Amniotic stem cell (primary cell): ENCODE data around the gene SELENOW.
"Not testable (repeated sequence)": the region's sequence is repeated elsewhere in the genome, so short reads cannot be mapped to it uniquely, and the experiment has no call there.

Experiments
- DNase-seq: peaks from one replicate; lab custom pipeline; 2025; lab: John Stamatoyannopoulos, UW

The SELENOW gene

DNA sequence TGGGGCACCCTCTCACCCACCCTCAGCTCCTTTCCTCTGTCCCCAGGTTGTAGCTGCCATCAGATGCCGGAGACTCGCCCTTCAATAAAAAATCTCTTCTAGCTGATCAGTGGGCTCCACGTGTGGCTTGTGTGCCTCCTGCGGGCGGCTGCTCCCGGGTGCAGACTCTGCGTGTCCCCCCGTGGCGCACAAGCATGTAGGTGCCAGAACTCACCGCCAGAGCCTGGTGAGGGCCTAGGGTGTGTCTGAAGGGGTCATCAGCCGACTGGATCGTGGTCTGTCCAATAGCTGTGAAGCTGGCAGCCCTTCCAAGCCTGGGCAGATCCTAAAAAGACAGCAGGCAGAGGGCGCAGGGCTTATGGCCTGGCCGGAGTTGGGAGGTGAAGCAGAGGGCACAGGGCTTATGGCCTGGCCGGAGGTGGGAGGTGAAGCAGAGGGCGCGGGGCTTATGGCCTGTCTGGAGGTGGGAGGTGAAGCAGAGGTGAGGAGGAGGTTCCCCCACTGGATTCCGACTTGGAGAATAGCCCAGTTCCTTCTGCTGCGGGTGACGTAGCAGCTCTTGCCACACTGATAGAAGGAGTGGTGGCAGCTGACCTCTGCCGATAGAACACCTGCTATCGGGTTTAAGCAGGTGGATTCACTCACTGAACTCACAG lies 21.4 kb upstream of the SELENOW start:
- DNase-seq = no peak

DNA sequence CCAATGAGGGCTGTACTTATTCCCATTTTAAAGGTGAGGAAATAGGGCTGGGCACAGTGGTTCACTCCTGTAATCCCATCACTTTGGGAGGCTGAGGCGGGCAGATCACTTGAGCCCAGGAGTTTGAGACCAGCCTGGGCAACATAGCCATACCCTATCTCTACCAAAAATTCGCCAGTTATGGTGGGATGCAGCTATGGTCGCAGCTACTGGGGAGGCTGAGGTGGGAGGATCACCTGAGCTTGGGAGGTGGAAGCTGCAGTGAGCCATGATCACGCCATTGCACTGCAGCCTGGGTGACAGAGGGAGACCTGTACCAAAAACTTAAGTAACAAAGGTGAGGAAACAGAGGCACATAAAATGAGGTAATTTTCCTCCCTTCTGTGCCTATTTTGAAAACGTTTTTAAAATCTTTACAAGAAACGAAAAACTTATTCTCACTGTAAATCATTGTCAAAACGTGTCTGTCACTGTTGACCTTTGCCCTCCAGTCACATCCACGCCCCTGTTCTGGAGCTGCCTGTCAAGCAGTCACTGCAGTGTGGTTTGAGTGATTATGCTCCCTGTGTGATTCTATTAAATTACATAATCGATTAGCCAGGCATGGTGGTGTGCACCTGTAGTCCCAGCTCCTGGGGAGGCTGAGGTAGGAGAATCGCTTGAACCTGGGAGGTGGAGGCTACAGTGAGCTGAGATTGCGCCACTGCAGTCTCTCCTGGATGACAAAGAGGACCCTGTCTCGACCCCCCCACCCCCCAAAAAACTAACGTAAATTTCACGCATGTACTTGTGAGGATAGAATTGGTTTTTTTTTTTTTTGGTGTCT lies 20.7 kb upstream of the SELENOW start:
- no peak for DNase-seq

DNA sequence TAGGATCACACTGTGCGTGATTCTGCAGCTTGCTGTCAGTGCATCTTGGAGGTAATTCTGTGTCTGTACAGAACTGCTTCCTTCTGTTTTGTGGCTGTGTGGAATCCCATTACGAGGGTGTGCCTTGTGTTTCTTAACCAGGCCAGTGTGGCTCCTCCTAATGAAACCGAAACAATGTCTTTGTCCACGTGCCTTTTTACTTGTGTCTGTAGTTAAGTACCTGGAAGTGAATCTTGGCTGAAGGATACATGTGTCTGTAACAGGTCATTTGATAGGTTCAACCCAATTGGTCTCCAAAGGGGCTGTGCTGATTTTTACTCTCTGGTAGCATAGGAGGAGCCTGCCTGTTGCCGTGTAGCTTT lies 20.1 kb upstream of the SELENOW start:
- DNase-seq = no peak

DNA sequence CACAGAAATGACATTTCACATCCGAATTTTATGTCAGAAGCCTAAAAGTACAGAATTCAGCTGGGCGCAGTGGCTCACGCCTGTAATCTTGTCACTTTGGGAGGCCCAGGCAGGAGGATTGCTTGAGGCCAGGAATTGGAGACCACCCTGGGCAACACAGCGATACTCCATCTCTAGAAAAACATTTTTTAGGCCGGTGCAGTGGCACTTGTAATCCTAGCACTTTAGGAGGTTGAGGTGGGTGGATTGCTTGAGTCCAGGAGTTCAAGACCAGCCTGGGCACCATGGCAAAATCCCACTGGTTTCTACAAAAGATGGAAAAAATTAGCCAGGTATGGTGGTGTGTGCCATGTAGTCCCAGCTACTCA lies 17.9 kb upstream of the SELENOW start:
- DNase-seq = no peak

DNA sequence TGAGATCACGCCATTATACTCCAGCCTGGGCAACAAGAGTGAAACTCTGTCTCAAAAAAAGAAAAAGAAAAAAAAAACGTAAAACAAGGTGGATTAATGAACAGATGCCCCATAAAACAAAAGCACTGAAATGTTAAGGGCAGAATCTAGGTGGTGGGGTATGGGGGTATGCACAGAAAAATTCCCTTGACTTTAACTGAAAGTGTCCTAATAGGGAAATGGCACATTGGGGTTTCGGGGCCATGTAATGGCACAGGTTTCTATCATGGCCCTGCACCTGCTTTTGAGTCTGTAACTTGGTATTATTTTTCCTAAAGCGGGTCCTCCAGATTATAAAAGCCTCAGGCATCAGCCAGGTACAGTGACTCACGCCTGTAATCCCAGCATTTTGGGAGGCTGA lies 16.9 kb upstream of the SELENOW start:
- DNase-seq = no peak

DNA sequence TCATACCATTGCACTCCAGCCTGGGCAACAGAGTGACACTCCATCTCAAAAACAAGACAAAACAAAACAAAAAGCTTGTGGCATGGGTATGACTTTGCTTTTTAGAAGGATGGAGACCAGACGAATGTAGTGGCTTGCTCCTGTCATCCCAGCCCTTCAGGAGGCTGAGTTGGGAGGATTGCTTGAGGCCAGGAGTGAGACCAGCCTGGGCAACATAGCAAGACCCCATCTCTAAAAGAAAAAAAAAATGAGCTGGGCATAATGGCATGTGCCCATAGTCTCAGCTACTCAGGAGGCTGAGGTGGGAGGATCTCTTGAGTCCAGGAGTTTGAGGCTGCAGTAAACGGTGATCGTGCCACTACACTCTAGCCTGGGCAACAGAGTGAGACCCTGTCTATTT lies 16.4 kb upstream of the SELENOW start:
- no peak for DNase-seq

DNA sequence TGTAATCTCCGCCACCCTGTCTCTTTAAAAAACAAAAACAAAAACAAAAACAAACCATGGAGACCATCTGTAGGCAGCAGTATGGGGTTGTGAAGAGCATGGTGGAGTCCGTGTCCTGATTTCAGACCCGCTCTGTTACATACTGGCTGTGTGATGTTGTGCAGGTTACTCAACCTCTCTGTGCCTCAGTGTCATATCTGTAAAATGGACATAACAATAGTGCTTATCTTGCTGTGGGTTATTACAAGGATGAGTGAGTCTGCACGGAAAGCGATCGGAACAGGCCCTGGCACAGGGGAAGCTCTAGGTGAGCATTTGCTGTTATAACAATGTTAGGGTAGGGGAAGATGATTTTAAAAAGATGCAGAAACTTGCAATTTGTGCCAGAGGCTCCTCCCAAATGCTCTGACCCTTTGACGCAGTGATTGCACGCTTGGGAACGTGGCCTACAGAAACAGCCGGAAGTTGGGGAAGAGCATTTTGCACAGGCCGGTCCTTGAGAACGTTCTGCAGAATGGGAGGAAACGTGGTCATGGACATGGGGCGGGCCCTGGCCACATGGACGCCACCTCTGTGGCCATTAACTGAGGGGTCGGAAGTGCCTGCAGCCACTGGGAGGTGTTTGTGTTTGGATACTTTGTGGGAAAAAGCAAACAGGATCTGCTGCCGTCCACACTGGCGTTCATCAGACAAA lies 15.7 kb upstream of the SELENOW start:
- no peak for DNase-seq

DNA sequence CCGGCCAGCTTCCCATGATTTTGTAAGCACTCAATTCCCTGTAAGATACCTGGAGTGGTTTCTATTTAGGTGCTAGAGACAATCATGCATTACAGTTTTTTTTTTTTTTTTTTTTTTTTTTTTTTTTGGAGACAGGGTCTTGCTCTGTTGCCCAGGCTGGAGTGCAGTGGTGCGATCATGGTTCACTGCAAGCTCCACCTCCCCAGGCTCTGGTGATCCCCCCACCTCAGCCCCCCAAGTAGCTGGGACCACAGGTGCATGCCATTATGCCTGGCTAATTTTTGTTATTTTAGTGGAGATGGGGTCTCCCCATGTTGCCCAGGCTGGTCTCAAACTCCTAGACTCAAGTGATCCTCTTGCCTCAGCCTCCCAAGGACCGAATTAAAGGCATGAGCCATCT lies 13.8 kb upstream of the SELENOW start:
- not testable (repeated sequence) for DNase-seq

DNA sequence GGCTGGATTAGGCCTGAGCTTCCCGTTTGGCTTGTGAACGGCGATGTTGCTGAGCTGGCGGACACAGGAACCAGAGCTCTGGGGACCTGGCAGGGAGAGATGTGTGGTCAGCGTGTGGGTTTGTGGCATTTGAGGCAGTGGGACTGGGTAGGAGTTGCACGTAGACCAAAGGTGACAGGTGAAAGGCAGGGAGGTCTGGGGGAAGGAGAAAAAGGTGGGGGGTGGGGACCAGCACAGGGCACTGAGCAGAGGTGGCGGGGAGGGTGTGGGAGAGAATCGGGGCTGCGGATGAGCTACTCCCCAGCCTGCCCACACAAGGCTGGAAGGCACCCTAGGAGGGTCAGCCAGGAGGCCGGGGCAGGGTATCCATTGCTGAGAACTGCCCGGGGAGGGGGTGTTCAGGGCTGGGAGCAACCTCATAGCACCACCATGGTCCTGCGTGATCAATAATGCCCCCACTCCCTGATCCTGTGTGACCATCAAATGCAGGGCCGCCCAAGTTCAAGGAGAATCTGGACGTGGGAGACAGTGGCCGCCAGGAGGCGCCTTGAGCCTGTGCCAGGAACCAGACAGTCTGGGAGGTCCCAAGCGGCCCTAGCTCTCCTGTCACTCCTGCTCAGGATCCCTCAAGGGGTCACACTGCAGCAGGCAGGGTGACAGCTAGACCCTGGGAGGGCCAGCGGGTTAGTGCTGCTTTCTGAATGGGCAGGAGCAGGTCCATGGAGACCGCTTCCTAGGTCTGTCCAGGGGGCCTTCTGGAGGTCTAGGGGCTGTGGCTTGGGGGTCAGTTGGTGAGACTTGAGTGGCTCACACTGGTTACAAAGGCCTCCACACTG lies 12.8 kb upstream of the SELENOW start:
- peak; percentile 16 for DNase-seq

DNA sequence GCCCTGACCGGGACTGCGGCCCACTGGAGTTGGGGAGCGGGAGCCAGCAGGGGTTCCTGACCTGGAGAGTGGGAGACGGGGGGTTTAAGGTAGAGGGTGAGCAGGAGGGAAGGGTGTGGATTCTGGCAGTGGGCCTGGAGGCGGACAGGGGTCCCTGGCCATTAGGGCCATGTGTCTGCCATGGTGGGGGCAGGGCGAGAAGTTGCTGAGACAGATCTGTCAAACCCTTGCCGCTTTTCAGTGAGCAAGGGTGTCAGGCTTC lies 12.2 kb upstream of the SELENOW start:
- DNase-seq = no peak

DNA sequence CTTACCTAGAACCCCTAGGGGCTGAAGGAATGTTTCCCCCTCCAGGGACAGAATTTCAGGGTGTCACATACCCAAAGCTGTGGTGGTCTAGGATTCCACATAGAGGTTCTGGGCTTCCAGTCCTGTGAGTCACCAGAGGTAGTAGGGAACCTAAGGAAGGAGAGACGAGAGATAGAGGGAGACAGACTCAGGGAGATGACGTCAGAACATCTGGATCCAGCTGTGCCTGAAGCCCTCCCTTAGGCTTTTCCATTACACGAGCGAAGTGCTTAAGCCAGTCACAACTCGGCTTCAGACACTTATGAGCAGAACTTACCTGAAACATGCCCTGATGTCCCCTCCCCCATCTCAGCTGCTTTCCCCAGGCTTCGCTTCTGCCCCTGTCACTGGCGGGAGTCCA lies 11.8 kb upstream of the SELENOW start:
- no peak for DNase-seq

DNA sequence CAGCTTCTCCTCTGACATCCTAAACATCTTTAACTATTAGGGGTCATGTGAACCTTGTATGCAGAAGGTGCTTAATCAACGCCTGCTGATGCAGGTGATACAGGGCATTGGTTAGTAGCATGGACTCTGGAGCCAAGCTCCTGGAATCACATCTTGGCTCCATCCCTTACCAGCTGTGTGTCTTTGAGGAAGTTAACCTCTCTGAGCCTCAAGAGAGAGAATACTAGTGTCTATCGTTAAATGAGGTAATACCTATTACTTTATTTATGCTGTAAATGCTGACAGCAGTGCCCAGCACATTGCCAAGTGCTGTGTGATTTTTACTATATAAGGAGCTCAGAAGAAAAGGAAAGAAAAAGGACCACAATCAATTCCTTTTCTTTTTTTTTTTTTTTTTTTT lies 11.2 kb upstream of the SELENOW start:
- no peak for DNase-seq

DNA sequence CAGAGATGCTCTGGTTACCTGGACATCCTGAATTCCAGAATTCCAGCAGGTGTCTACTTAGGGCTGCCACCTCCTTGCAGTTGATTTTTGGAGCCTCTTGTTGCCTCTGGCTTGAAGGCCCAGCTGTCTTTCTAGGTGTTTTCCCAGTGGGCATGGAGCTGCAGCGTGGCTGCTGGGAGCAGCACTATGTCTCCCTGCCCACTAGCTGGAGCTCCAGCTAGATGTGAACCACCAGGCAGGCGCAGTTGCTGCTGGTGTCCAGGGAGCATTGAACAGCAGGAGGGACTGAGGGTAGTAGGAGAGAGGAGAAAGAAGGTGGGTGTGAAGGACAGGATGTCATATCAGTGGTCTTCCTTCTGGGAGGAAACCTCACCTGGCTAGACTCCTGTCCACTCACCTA lies 9.9 kb upstream of the SELENOW start:
- DNase-seq = no peak

DNA sequence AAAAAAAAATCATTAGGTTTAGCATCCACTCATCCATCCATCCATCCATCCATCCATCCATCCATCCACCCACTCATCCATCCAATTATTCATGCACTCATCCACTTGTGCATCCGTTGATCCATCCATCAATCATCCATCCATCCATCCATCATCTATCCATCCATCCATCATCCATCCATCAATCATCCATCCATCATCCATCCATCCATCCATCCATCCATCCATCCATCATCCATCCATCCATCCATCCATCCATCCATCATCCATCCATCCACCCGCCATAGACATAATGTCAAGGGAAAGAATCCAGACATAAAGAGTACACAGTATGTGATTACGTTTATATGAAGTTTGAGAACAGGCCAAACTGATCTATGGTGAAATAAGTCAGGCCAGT lies 9.0 kb upstream of the SELENOW start:
- no peak for DNase-seq

DNA sequence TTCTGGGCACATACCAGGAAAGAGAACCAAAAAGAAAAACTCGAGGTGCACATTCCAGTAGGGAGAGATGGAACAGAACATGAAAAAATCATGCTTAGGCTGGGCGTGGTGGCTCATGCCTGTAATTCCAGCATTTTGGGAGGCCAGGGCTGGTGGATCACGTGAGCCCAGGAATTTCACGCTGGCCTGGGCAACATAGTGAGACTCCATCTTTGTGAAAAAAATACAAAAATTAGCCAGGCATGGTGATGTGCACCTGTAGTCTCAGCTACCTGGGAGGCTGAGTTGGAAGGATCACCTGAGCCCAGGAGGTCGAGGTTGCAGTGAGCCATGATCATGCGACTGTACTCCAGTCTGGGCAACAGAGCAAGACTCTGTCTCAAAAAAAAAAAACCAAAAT lies 7.2 kb upstream of the SELENOW start:
- DNase-seq = not testable (repeated sequence)

DNA sequence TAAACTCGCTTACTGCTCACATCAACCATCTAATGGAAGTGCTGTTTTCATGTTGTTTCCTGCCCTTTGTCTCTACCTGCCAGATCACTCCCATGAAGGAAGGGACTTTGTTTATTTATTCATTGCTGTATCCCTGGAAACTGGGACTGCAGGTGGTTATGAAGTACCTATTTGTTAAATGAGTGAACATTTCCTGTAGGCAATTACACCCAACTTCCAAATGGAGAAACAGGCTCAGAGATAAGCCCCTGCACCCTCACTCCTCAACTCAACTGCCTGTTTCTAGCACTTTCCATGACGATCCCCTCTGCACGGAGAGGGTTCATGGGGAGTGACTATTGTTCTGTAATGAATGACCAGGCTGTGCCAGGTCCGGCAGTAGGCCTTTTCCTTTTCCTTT lies 1.9 kb upstream of the SELENOW start:
- DNase-seq = no peak

DNA sequence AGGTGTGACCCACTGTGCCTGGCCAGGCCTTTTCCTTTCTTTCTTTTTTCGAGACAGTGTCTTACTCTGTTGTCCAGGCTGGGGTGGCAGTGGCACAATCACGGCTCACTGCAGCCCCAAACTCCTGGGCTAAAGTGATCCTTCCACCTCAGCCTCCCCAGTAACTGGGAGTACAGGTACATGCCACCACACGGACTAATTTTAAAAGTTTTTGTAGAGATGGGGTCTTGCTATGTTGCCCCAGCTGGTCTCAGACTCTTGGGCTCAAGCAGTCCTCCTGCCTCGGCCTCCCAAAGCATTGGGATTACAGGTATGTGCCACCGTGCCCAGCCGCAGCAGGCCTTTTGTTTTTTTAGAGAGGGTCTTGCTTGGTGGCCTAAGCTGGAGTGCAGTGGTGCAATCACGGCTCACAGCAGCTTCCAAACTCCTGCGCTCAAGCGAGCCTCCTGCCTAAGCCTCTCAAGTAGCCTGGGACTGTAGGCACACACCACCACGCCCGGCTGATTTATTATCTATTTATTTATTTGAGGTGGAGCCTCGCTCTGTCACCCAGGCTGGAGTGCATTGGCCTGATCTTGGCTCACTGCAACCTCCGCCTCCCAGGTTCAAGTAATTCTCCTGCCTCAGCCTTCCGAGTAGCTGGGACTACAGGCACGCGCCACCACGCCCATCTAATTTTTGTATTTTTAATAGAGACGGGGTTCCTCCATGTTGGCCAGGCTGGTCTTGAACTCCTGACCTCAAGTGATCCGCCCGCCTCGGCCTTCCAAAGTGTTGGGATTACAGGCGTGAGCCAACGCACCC lies 1.1 kb upstream of the SELENOW start:
- DNase-seq = not testable (repeated sequence)

DNA sequence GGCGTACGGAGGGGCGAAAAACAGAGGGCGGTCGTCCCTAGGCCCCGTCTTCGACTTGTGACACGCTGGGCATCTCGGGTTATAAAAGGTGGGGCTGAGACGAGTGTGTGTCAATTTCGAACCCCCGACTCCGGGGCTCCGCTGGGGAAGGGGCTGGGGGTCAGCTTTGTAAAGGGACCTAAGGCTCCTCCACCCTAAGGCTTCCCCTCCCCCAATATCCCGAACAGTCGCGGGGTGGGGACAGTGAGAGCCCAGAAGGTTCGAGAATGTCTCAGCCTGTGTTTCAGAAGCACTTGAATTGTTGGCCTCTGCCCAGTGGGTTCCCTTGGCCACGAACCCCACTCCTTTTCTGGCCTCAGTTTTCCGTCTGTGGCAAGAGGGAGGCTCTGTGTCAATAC lies 450 bp downstream of the SELENOW start:
- DNase-seq = no peak

DNA sequence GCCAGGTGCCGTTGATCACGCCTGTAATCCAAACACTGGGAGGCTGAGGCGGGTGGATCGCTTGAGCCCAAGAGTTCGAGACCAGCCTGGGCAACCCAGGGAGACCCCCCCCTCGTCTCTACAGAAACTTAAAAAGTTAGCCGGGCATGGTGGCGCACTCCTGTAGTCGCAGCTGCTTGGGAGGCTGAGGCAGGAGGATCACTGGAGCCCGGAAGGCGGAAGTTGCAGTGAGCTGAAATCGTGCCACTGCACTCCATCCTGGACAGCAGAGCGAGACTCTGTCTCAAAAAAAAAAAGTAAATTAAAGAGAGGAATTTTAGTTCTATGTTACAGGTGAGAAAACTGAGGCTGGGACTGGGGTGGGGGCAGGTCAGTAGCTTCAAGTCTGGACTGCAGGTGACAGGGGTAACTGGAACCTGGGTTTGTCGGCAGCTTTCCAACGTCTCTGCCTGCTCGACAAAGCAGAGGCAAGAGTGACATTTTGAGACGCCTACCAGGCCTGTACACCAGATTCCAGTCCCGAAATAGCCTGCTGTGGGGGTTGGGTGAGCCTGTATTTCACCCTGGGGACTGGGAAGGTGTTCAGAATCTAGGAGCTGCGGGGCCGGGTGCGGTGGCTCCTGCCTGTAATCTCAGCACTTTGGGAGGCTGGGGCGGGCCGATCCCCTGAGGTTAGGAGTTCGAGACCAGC lies 1.2 kb downstream of the SELENOW start:
- DNase-seq = no peak

DNA sequence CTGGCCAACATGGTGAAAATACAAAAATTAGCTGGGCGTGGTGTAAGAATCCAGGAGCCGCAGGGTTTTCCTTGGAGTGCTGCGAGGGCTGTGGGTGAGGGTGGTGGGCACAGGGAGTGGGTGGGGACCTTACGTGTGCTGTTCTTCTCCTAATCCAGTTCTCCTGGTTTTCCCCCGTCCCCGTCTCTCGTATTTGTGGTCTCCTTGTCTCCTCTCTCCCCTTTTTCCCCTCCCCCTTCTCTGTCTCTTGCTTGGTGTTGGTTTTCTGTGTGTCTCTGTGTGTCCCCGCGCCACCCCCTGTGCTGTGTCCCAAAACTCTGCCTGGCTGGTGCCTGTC lies 1.7 kb downstream of the SELENOW start:
- DNase-seq = no peak

DNA sequence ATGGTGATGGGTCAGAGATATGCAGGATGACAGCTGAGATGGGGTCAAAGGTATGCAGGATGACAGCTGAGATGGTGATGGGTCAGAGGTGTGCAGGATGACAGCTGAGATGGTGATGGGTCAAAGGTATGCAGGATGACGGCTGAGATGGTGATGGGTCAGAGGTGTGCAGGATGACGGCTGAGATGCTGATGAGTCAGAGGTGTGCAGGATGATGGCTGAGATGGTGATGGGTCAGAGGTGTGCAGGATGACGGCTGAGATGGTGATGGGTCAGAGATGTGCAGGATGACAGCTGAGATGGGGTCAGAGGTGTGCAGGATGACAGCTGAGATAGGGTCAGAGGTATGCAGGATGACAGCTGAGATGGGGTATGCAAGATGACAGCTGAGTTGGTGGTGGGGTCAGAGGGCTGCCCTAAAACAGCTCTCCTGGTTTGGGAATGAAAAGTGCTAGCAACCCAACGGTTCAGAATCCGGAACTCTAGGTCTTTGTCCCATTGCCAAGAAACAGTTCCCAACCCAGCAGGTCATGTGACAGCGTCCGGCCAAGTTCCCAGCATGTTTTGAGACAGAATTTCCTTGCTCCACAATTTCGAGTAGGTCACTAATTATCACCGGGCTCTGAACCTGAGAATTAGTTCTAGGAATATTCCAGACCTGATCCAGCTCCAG lies 3.2 kb downstream of the SELENOW start:
- DNase-seq = no peak
